ENCODE results near the gene RASAL3. TPM values are rescaled to one million over a fixed set of nuclear protein-coding genes. Genes with fewer than 3 reads are reported as not detected.

Gene RASAL3
- total RNA-seq, 4 donors from 2014 or later = 0.33 to 7.0 (median 2.0) TPM

- TF ChIP-seq CTCF (IDR thresholded peaks at IDR 0.05; ENCODE audit: low read depth) = no peak
These were observed 25.1 kb downstream of the RASAL3 start for GRCh38 chr19:15439078-15439799.

- no peak for TF ChIP-seq CTCF (IDR thresholded peaks at IDR 0.05; ENCODE audit: low read depth)
These were observed 25.8 kb downstream of the RASAL3 start for GRCh38 chr19:15438577-15438976.

GRCh38 chr19:15438124-15438496 is 26.2 kb downstream of the RASAL3 start:
- no peak for TF ChIP-seq CTCF (IDR thresholded peaks at IDR 0.05; ENCODE audit: low read depth)

- TF ChIP-seq CTCF (IDR thresholded peaks at IDR 0.05; ENCODE audit: low read depth) = no peak
These were observed 26.8 kb downstream of the RASAL3 start for GRCh38 chr19:15437355-15438123.

GRCh38 chr19:15436826-15437110 is 27.6 kb downstream of the RASAL3 start:
- TF ChIP-seq CTCF (IDR thresholded peaks at IDR 0.05; ENCODE audit: low read depth) = no peak

GRCh38 chr19:15436012-15436825 is 28.1 kb downstream of the RASAL3 start:
- TF ChIP-seq CTCF (IDR thresholded peaks at IDR 0.05; ENCODE audit: low read depth) = no peak

GRCh38 chr19:15433519-15434069 is 30.8 kb downstream of the RASAL3 start:
- no peak for TF ChIP-seq CTCF (IDR thresholded peaks at IDR 0.05; ENCODE audit: low read depth)

Data from subcutaneous adipose tissue (tissue), 4 donors.